H1 (cell line): ENCODE results near the gene MITF. TPM values are rescaled to one million over a fixed set of nuclear protein-coding genes. Genes with fewer than 3 reads are reported as not detected.

Experiments used
- CTCF ChIA-PET: fragments of 300-600 bp; sonication (Branson Sonifier 250); formaldehyde crosslinking; loops from one replicate; lab custom pipeline; 2021; ENCODE audit not compliant: partially characterized antibody; lab: Charles Lee
- POLR2A ChIA-PET: fragments of 300-600 bp; sonication (Branson Sonifier 250); formaldehyde crosslinking; loops from one replicate; lab custom pipeline; 2021; ENCODE audit warnings: inconsistent platforms; ENCODE audit not compliant: partially characterized antibody; lab: Charles Lee
- DNase-seq, 2 experiments: peaks; one replicate each; pipeline versions ENCODE4 v3.0.0 to v3.0.0-alpha.2; 2010 to 2022; ENCODE audit warnings: low spot score in 2 of 2, low read depth in 1 of 2, mixed read lengths in 1 of 2
- FAIRE-seq: peaks from 2 replicates; lab custom pipeline; 2011; peaks lifted over from hg19 to GRCh38; lab: Jason Lieb, UNC
- H2AFZ ChIP-seq: 2 replicates; pipeline ENCODE4 v1.8.1; 2012; ENCODE audit warnings: low read length, inconsistent platforms
- H2AK5ac ChIP-seq: 2 replicates; pipeline ENCODE4 v1.6.1; 2013; ENCODE audit warnings: low read depth, low read length
- H2BK120ac ChIP-seq: replicated peaks from 2 replicates; pipeline ENCODE3; 2013; ENCODE audit warnings: low read depth, low read length, inconsistent platforms
- H2BK12ac ChIP-seq: 2 replicates; pipeline ENCODE4 v1.6.1; 2013; ENCODE audit warnings: low read depth, low read length
- H2BK15ac ChIP-seq: 2 replicates; pipeline ENCODE4 v1.6.1; 2013; ENCODE audit warnings: low read length
- H2BK20ac ChIP-seq: 2 replicates; pipeline ENCODE4 v1.6.1; 2013; ENCODE audit warnings: low read length
- H2BK5ac ChIP-seq: 2 replicates; pipeline ENCODE4 v1.6.1; 2013; ENCODE audit warnings: low read depth, low read length
- H3K14ac ChIP-seq: 2 replicates; pipeline ENCODE4 v1.6.1; 2013; ENCODE audit warnings: inconsistent platforms; ENCODE audit not compliant: insufficient read length
- H3K18ac ChIP-seq: 2 replicates; pipeline ENCODE4 v1.6.1; 2013; ENCODE audit warnings: low read length; ENCODE audit errors: extremely low read depth
- H3K23ac ChIP-seq: 2 replicates; pipeline ENCODE4 v1.6.1; 2013; ENCODE audit warnings: inconsistent platforms; ENCODE audit not compliant: insufficient read length
- H3K23me2 ChIP-seq: 2 replicates; pipeline ENCODE4 v1.6.1; 2013; ENCODE audit warnings: low read depth, low read length
- H3K27ac ChIP-seq: 2 replicates; pipeline ENCODE4 v1.6.1; 2011; ENCODE audit warnings: low read depth, low read length, inconsistent platforms
- H3K27me3 ChIP-seq, 4 experiments: replicated peaks in 1 of 4; 1 replicate in 1 of 4; 2 replicates in 3 of 4; pipeline versions ENCODE4 v1.6.1 to v1.8.1; 2011 to 2013; ENCODE audit warnings: low read length in 3 of 4, mild to moderate bottlenecking in 3 of 4, inconsistent platforms in 2 of 4, mixed read lengths in 2 of 4, moderate library complexity in 1 of 4; ENCODE audit not compliant: control insufficient read depth in 3 of 4, insufficient read depth in 3 of 4; ENCODE audit errors: extremely low read depth in 1 of 4
- H3K36me3 ChIP-seq, 4 experiments: 2 replicates each; pipeline versions ENCODE4 v1.6.1 to v1.8.1; 2011 to 2013; ENCODE audit warnings: mild to moderate bottlenecking in 4 of 4, low read length in 3 of 4, moderate library complexity in 2 of 4, control low read depth in 1 of 4, inconsistent platforms in 1 of 4; ENCODE audit not compliant: insufficient read depth in 4 of 4, control insufficient read depth in 2 of 4
- H3K4ac ChIP-seq: replicated peaks from 2 replicates; pipeline ENCODE3; 2013; ENCODE audit warnings: low read length, low read depth, mixed read lengths, inconsistent platforms; ENCODE audit not compliant: insufficient read length
- H3K4me1 ChIP-seq, 4 experiments: replicated peaks in 1 of 4; 1 replicate in 1 of 4; 2 replicates in 3 of 4; pipeline versions ENCODE4 v1.6.1 to v1.8.1; 2011 to 2013; ENCODE audit warnings: low read length in 3 of 4, inconsistent platforms in 2 of 4, mixed read lengths in 1 of 4; ENCODE audit not compliant: insufficient read depth in 4 of 4, control insufficient read depth in 3 of 4
- H3K4me2 ChIP-seq, 2 experiments: 2 replicates each; pipeline versions ENCODE4 v1.6.1 to v1.8.1; 2011 to 2013; ENCODE audit warnings: low read depth in 2 of 2, low read length in 2 of 2, control low read depth in 1 of 2, inconsistent platforms in 1 of 2, mild to moderate bottlenecking in 1 of 2; ENCODE audit not compliant: insufficient read depth in 1 of 2
- H3K4me3 ChIP-seq, 4 experiments: fragments of 200-600, 300-600 bp in 1 of 4; sonication (generic), shearing (Covaris generic), sonication (Bioruptor Twin) in 1 of 4; 2 replicates each; pipeline versions ENCODE4 v1.5.1 to v1.8.1; 2011 to 2016; ENCODE audit warnings: low read length in 4 of 4, low read depth in 3 of 4, control low read depth in 2 of 4, inconsistent platforms in 2 of 4, mild to moderate bottlenecking in 2 of 4, mixed read lengths in 1 of 4, moderate library complexity in 1 of 4; ENCODE audit not compliant: insufficient read depth in 2 of 4; ENCODE audit errors: extremely low read depth in 1 of 4
- H3K56ac ChIP-seq: replicated peaks from 2 replicates; pipeline ENCODE3; 2013; ENCODE audit warnings: low read depth, mild to moderate bottlenecking, mixed read lengths, low read length, inconsistent platforms; ENCODE audit not compliant: insufficient read length
- H3K79me1 ChIP-seq: 2 replicates; pipeline ENCODE4 v1.6.1; 2013; ENCODE audit warnings: low read depth, low read length, control low read depth
- H3K79me2 ChIP-seq, 2 experiments: 2 replicates each; pipeline versions ENCODE4 v1.6.1 to v1.8.1; 2012 to 2013; ENCODE audit warnings: low read length in 2 of 2, mild to moderate bottlenecking in 2 of 2, inconsistent platforms in 1 of 2; ENCODE audit not compliant: insufficient read depth in 2 of 2, control insufficient read depth in 1 of 2
- H3K9ac ChIP-seq, 4 experiments: replicated peaks in 1 of 4; 1 replicate in 1 of 4; 2 replicates in 3 of 4; pipeline versions ENCODE4 v1.6.1 to v1.8.1; 2011 to 2013; ENCODE audit warnings: low read depth in 3 of 4, low read length in 3 of 4, control low read depth in 2 of 4, mild to moderate bottlenecking in 2 of 4, moderate library complexity in 2 of 4, inconsistent platforms in 1 of 4; ENCODE audit errors: extremely low read depth in 1 of 4
- H3K9me3 ChIP-seq, 2 experiments: 2 replicates each; pipeline versions ENCODE4 v1.6.1 to v1.8.1; 2012 to 2013; ENCODE audit warnings: mild to moderate bottlenecking in 2 of 2, moderate library complexity in 2 of 2, control low read depth in 1 of 2, inconsistent platforms in 1 of 2, low read depth in 1 of 2, low read length in 1 of 2, mixed read lengths in 1 of 2; ENCODE audit not compliant: insufficient read depth in 2 of 2
- H4K20me1 ChIP-seq, 2 experiments: replicated peaks in 1 of 2; 2 replicates each; pipeline versions ENCODE3 to v1.8.1; 2011 to 2013; ENCODE audit warnings: inconsistent platforms in 2 of 2, low read length in 2 of 2, mild to moderate bottlenecking in 1 of 2; ENCODE audit not compliant: insufficient read depth in 2 of 2, control insufficient read depth in 1 of 2
- H4K5ac ChIP-seq: 2 replicates; pipeline ENCODE4 v1.6.1; 2013; ENCODE audit warnings: low read length, low read depth, mixed read lengths, inconsistent platforms; ENCODE audit not compliant: insufficient read length
- H4K8ac ChIP-seq: 2 replicates; pipeline ENCODE4 v1.8.0; 2013; ENCODE audit warnings: mild to moderate bottlenecking, moderate library complexity, low read length, inconsistent platforms; ENCODE audit not compliant: insufficient read depth; ENCODE audit errors: extremely low read depth
- H4K91ac ChIP-seq: replicated peaks from 2 replicates; pipeline ENCODE3; 2013; ENCODE audit warnings: low read length, mixed read lengths, inconsistent platforms; ENCODE audit not compliant: insufficient read length
- ATF3 ChIP-seq: IDR thresholded peaks from 2 replicates; pipeline ENCODE4 v1.6.1; 2011; ENCODE audit warnings: low read depth, mild to moderate bottlenecking, low read length; ENCODE audit not compliant: insufficient read depth
- BRCA1 ChIP-seq: IDR thresholded peaks from 2 replicates; pipeline ENCODE4 v1.6.1; 2012; ENCODE audit warnings: low read depth, low read length, improper control_type of control experiment
- CEBPB ChIP-seq: IDR thresholded peaks from 2 replicates; pipeline ENCODE4 v1.6.1; 2012; ENCODE audit warnings: low read depth, low read length
- JUN ChIP-seq: IDR thresholded peaks from 2 replicates; pipeline ENCODE4 v1.6.1; 2011; ENCODE audit warnings: low read depth, mild to moderate bottlenecking, improper control_type of control experiment, low read length
- RNF2 ChIP-seq: fragments of 200-900, 300-1000 bp; sonication (generic); IDR thresholded peaks from 2 replicates; pipeline ENCODE4 v1.7.1; 2016; ENCODE audit warnings: borderline replicate concordance, low read depth, mild to moderate bottlenecking, antibody characterized with exemption, low read length; ENCODE audit not compliant: poor library complexity, severe bottlenecking; ENCODE audit errors: missing control alignments
- SIN3A ChIP-seq, 2 experiments: IDR thresholded peaks in 1 of 2; conservative IDR thresholded peaks in 1 of 2; 2 replicates each; pipeline ENCODE4 v1.6.1; 2011 to 2012; ENCODE audit warnings: low read length in 2 of 2, improper control_type of control experiment in 1 of 2, low read depth in 1 of 2, mild to moderate bottlenecking in 1 of 2
- SP2 ChIP-seq: IDR thresholded peaks from 2 replicates; pipeline ENCODE4 v1.6.1; 2012; ENCODE audit warnings: mild to moderate bottlenecking, low read length, inconsistent platforms
- WGBS, 2 experiments: shearing (Covaris generic) in 1 of 2; methylation state at CpG; one replicate each; pipeline versions ENCODE4 v1.1.6 to v1.1.7; 2013 to 2015; ENCODE audit warnings: low lambda C conversion rate in 2 of 2, mixed read lengths in 2 of 2, inconsistent platforms in 1 of 2, low coverage in 1 of 2, missing lambda C conversion rate in 1 of 2; ENCODE audit not compliant: insufficient replicate concordance in 2 of 2, insufficient coverage in 1 of 2, insufficient read length in 1 of 2; ENCODE audit errors: extremely low coverage in 1 of 2, missing lambda C conversion rate in 1 of 2; 5-methylcytosine and 5-hydroxymethylcytosine counted together
- polyA plus RNA-seq, 7 experiments: library from polyadenylated mRNA; depleted of rRNA in 3 of 7; stranded (reverse) in 5 of 7; unstranded in 2 of 7; fragments of >200 nt in 5 of 7; fragments of 200-250 nt in 2 of 7; gene quantifications; 1 replicate in 5 of 7; 2 replicates in 1 of 7; 4 replicates in 1 of 7; pipeline versions ENCODE4 v1.2.1 to v1.2.3, GENCODE V29; 2011 to 2013; ENCODE audit warnings: missing spikeins in 2 of 7, mixed read lengths in 2 of 7
- total RNA-seq: library from RNA; stranded (reverse); fragmentation: NEBNext Ultra II Directional; extraction: Animal tissue kit (Norgen Biotek cat#: 25700); gene quantifications from 2 replicates; pipeline ENCODE4 v1.2.1, GENCODE V29; 2021

The MITF gene
- total and polyA plus RNA-seq, 2 of the 8 experiments (the other 6 are each of a cell fraction or from before 2014, with no cell fraction given), result 0.53 to 1.4 TPM

- no peak overlapping the region for H3K23ac ChIP-seq
- no peaks in the 10 kb centered on the region for H4K20me1 ChIP-seq
- WGBS, 2 experiments, result 83% methylated on average over 4 of the region's 4 CpGs; no CpG with 5 or more reads in 1 of the 2 experiments
- H2BK12ac ChIP-seq, result no peak overlapping the region
- no peak overlapping the region for H3K56ac ChIP-seq
- H4K5ac ChIP-seq, result no peak overlapping the region
- no peak overlapping the region for H3K14ac ChIP-seq
- ChIA-PET CTCF (interaction anchor here (0.7 to 3.2 kb wide), 10 partner anchors 12 to 282 kb away, joined by 3 to 24 read pairs (median 4); no protein-coding TSS in a partner anchor), POLR2A (no interaction called here)
- no peaks in the 10 kb centered on the region for H3K79me1 ChIP-seq
- H2BK15ac ChIP-seq, result no peak overlapping the region
- no peak for DNase-seq
- no peaks in the 10 kb centered on the region for H3K9me3 ChIP-seq
- no peak for TF ChIP-seq CEBPB
- no peak for TF ChIP-seq SIN3A (conservative IDR thresholded peaks at IDR 0.05 in 1 of 2, IDR thresholded peaks at IDR 0.05 in 1 of 2; ENCODE audit: low read depth in 1 of 2, low read length in 2 of 2)
- TF ChIP-seq RNF2, result no peak
- no peak for TF ChIP-seq BRCA1
- no peak for TF ChIP-seq SP2
- TF ChIP-seq ATF3, result no peak
- TF ChIP-seq JUN, result no peak
- no peak overlapping the region for H2AK5ac ChIP-seq
- no peak overlapping the region for H3K27ac ChIP-seq
- H3K36me3 ChIP-seq, result no peaks in the 10 kb centered on the region
- H3K79me2 ChIP-seq, result no peaks in the 10 kb centered on the region
- H3K27me3 ChIP-seq, result peaks cover 0 to 3% (median 2%) of the 10 kb centered on the region in 4 experiments; a peak in 5 of 7 replicates
- no peak overlapping the region for H2BK20ac ChIP-seq
- H4K8ac ChIP-seq, result no peak overlapping the region
- no peak overlapping the region for H3K18ac ChIP-seq
- H2BK5ac ChIP-seq, result no peak overlapping the region
- no peak overlapping the region for H4K91ac ChIP-seq
- no peak for FAIRE-seq
- no peak overlapping the region for H3K4me3 ChIP-seq
- no peak overlapping the region for H3K4me2 ChIP-seq
- no peak overlapping the region for H2BK120ac ChIP-seq
- no peaks in the 10 kb centered on the region; the same call in 1 of the 2 replicates for H3K23me2 ChIP-seq
- no peak overlapping the region for H3K9ac ChIP-seq
- H3K4me1 ChIP-seq, result peaks cover 0 to 2% (median 0%) of the 10 kb centered on the region in 4 experiments; a peak in 1 of 7 replicates
- no peak overlapping the region for H3K4ac ChIP-seq
- no peak overlapping the region for H2AFZ ChIP-seq
Measured at GRCh38 chr3:69691860-69692259, 47.4 kb upstream of the MITF start.
